MCF 10A (cell line): ENCODE results near the gene MARS1. TPM values are rescaled to one million over a fixed set of nuclear protein-coding genes. Genes with fewer than 3 reads are reported as not detected.
"Not testable (repeated sequence)": the region's sequence is repeated elsewhere in the genome, so short reads cannot be mapped to it uniquely, and the experiment has no call there.

Experiments
- BruUV-seq: library from RNA; stranded (reverse); fragments of 400-500 nt; replicated peaks from 2 replicates; lab custom pipeline; 2021; lab: Mats Ljungman, UMichigan
- CTCF ChIA-PET: fragments of 300-600 bp; sonication (Branson Sonifier 250); formaldehyde crosslinking; extraction: SDS; loops from one replicate; lab custom pipeline; 2021; ENCODE audit warnings: antibody characterized with exemption, inconsistent platforms; lab: Yijun Ruan, JAX
- POLR2A ChIA-PET: fragments of 300-600, 350-650 bp; sonication (Branson Sonifier 250); formaldehyde crosslinking; extraction: SDS; loops from one replicate; lab custom pipeline; 2020; ENCODE audit warnings: antibody characterized with exemption, inconsistent platforms; lab: Yijun Ruan, JAX
- DNase-seq: peaks from one replicate; pipeline ENCODE4 v3.0.0-alpha.2; 2018; ENCODE audit not compliant: unreplicated experiment
- H3K27ac Mint-ChIP-seq: one replicate; pipeline ENCODE4 v1.8.0; 2022; ENCODE audit warnings: mild to moderate bottlenecking, low read depth, mixed read lengths; ENCODE audit not compliant: unreplicated experiment
- H3K27me3 Mint-ChIP-seq: one replicate; pipeline ENCODE4 v1.8.0; 2022; ENCODE audit warnings: mixed read lengths; ENCODE audit not compliant: insufficient read depth, unreplicated experiment
- H3K36me3 Mint-ChIP-seq: one replicate; pipeline ENCODE4 v1.8.0; 2022; ENCODE audit warnings: mild to moderate bottlenecking, moderate library complexity, mixed read lengths; ENCODE audit not compliant: insufficient read depth, unreplicated experiment
- H3K4me1 Mint-ChIP-seq: one replicate; pipeline ENCODE4 v1.8.0; 2022; ENCODE audit warnings: mixed read lengths; ENCODE audit not compliant: insufficient read depth, unreplicated experiment
- H3K4me3 Mint-ChIP-seq: one replicate; pipeline ENCODE4 v1.8.0; 2022; ENCODE audit warnings: mild to moderate bottlenecking, moderate library complexity, mixed read lengths; ENCODE audit not compliant: unreplicated experiment
- H3K9me3 Mint-ChIP-seq: one replicate; pipeline ENCODE4 v1.8.0; 2022; ENCODE audit warnings: mixed read lengths; ENCODE audit not compliant: unreplicated experiment
- intact Hi-C: fragments of 100-400 bp; cut with micrococcal nuclease; formaldehyde crosslinking; loops from 2 replicates; pipeline ENCODE4 v1.14.1; 2022
- total RNA-seq: library from RNA; stranded (reverse); gene quantifications from 2 replicates; pipeline ENCODE4 v1.2.3, GENCODE V29; 2022
- TF ChIP-seq, protein P1 (sequence below): fragments of 200-600 bp; IDR thresholded peaks from one replicate; pipeline ENCODE4 v1.8.0; 2022; ENCODE audit warnings: antibody characterized with exemption, mild to moderate bottlenecking; ENCODE audit not compliant: unreplicated experiment

Gene MARS1
- total RNA-seq, 1 experiment from 2014 or later = 762 TPM

DNA sequence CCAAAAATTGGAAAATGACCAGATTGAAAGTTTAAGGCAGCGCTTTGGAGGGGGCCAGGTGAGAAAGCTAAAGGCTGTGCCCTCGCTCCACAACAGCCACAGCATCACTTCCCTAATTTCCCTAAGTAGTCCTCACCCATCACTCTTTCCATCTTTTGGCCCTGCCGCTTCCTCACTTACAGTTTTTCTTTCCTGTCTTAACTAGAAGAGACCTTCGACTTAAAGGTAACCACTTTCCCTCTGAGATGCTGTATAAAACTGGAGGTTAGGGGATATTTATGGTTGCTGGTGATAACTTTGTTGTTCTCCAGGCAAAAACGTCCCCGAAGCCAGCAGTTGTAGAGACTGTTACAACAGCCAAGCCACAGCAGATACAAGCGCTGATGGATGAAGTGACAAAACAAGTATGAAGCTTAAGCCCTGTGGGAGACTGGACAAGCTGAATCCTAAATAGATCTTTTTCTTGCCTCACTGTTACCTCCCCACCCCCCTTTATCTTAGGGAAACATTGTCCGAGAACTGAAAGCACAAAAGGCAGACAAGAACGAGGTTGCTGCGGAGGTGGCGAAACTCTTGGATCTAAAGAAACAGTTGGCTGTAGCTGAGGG, 28.2 kb downstream of the MARS1 start:
- H3K4me3 Mint-ChIP-seq = no peak overlapping the region
- no peaks in the 10 kb centered on the region for H3K27me3 Mint-ChIP-seq
- POLR2A ChIA-PET = interaction anchor here (0.9 to 3.0 kb wide), 3 partner anchors 8 to 54 kb away, joined by 4 to 9 read pairs (median 7); no protein-coding TSS in a partner anchor
- peaks cover 35% of the 10 kb centered on the region for H3K4me1 Mint-ChIP-seq
- H3K27ac Mint-ChIP-seq = no peak overlapping the region
- H3K36me3 Mint-ChIP-seq = peaks cover 100% of the 10 kb centered on the region
- no peak for DNase-seq
- intact Hi-C loops = no loop called here
- H3K9me3 Mint-ChIP-seq = no peaks in the 10 kb centered on the region
- TSS peak; percentile 30 for BruUV-seq
- TF ChIP-seq, protein P1, sequence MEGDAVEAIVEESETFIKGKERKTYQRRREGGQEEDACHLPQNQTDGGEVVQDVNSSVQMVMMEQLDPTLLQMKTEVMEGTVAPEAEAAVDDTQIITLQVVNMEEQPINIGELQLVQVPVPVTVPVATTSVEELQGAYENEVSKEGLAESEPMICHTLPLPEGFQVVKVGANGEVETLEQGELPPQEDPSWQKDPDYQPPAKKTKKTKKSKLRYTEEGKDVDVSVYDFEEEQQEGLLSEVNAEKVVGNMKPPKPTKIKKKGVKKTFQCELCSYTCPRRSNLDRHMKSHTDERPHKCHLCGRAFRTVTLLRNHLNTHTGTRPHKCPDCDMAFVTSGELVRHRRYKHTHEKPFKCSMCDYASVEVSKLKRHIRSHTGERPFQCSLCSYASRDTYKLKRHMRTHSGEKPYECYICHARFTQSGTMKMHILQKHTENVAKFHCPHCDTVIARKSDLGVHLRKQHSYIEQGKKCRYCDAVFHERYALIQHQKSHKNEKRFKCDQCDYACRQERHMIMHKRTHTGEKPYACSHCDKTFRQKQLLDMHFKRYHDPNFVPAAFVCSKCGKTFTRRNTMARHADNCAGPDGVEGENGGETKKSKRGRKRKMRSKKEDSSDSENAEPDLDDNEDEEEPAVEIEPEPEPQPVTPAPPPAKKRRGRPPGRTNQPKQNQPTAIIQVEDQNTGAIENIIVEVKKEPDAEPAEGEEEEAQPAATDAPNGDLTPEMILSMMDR = no peak
- CTCF ChIA-PET = interaction anchor here (0.6 to 3.0 kb wide), 6 partner anchors 10 to 911 kb away, joined by 3 to 12 read pairs (median 4); partner anchors contain the start of genes GLI1 and INHBE

GRCh38 chr12:57516617-57517153, 28.8 kb downstream of the MARS1 start:
- intact Hi-C loops = no loop called here
- no TSS peak for BruUV-seq
- ChIA-PET CTCF (interaction anchor here (0.6 to 3.0 kb wide), 4 partner anchors 11 to 58 kb away, joined by 3 to 12 read pairs (median 6); partner anchors contain the start of gene GLI1), POLR2A (interaction anchor here (0.6 to 3.0 kb wide), 7 partner anchors 7 to 255 kb away, joined by 3 to 9 read pairs (median 7); partner anchors contain the start of genes DCTN2, EEF1AKMT3 and METTL1)
- Mint-ChIP-seq H3K9me3 (no peaks in the 10 kb centered on the region), H3K4me3 (no peak overlapping the region), H3K4me1 (peaks cover 38% of the 10 kb centered on the region), H3K36me3 (peaks cover 100% of the 10 kb centered on the region), H3K27me3 (no peaks in the 10 kb centered on the region), H3K27ac (peak overlapping the region; percentile 98)
- TF ChIP-seq, protein P1 = no peak
- DNase-seq = no peak

- intact Hi-C loops = no loop called here
- Mint-ChIP-seq H3K27me3 (no peaks in the 10 kb centered on the region), H3K36me3 (peaks cover 97% of the 10 kb centered on the region), H3K9me3 (no peaks in the 10 kb centered on the region), H3K4me1 (peaks cover 40% of the 10 kb centered on the region), H3K4me3 (peak overlapping the region; percentile 90), H3K27ac (peak overlapping the region; percentile 98)
- CTCF ChIA-PET = interaction anchor here (3.0 kb wide), 1 partner anchor 59 kb away, joined by 12 read pairs; the partner anchor contains the start of gene GLI1
- TF ChIP-seq, protein P1 = no peak
- BruUV-seq = no TSS peak
- POLR2A ChIA-PET = interaction anchor here (0.6 to 2.1 kb wide), 7 partner anchors 21 to 255 kb away, joined by 3 to 7 read pairs (median 4); partner anchors contain the start of genes DCTN2, EEF1AKMT3 and METTL1
- DNase-seq = peak; percentile 61
Measured at GRCh38 chr12:57517187-57517586, 29.3 kb downstream of the MARS1 start.

GRCh38 chr12:57517718-57518117, 29.9 kb downstream of the MARS1 start:
- peaks cover 91% of the 10 kb centered on the region for H3K36me3 Mint-ChIP-seq
- BruUV-seq, H3K9me3 Mint-ChIP-seq, H3K27me3 Mint-ChIP-seq, intact Hi-C loops, DNase-seq: not testable (repeated sequence)
- peak overlapping the region; percentile 98 for H3K27ac Mint-ChIP-seq
- peaks cover 40% of the 10 kb centered on the region for H3K4me1 Mint-ChIP-seq
- H3K4me3 Mint-ChIP-seq = peak overlapping the region; percentile 90
- ChIA-PET CTCF (interaction anchor here (0.7 to 3.0 kb wide), 2 partner anchors 59 to 62 kb away, joined by 3 to 12 read pairs; partner anchors contain the start of gene GLI1), POLR2A (interaction anchor here (0.6 to 3.8 kb wide), 9 partner anchors 7 to 1544 kb away, joined by 3 to 37 read pairs (median 4); partner anchors contain the start of genes DCTN2, EEF1AKMT3, METTL1 and RAB5B)
